ENCODE results near the gene SEZ6. TPM values are rescaled to one million over a fixed set of nuclear protein-coding genes. Genes with fewer than 3 reads are reported as not detected.

The SEZ6 gene
- total RNA-seq, 1 donor: not detected

DNA sequence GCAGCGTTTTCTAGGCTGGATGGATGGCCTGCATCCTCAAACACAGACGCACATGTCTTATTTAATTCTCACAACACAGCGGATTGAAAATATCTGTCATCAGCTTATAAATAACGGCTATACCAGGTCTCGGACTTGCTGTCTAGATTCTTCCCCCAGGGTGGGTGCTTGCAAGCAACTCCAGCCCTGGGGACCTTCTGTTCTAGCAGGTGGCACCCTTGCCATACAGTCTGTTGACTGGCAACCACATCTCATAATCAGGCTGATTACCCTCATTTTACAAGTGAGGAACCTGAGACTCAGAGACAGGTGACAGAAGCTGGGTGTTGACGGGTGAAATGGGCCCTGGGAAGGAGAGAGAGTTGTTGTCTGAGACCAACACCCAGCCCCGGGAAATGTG lies 16.2 kb upstream of the SEZ6 start:
- no peak overlapping the region for H3K4me3 ChIP-seq (ENCODE audit: low read depth, low read length)
- TF ChIP-seq CTCF (IDR thresholded peaks at IDR 0.05; ENCODE audit: insufficient read depth, low read depth, low read length): no peak
- DNase-seq (ENCODE audit: low read depth): no peak

GRCh38 chr17:29021226-29021625 lies 15.4 kb upstream of the SEZ6 start:
- no peak for TF ChIP-seq CTCF (IDR thresholded peaks at IDR 0.05; ENCODE audit: insufficient read depth, low read depth, low read length)
- no peak overlapping the region for H3K4me3 ChIP-seq (ENCODE audit: low read depth, low read length)
- DNase-seq (ENCODE audit: low read depth): no peak

GRCh38 chr17:29020576-29020975 lies 14.7 kb upstream of the SEZ6 start:
- DNase-seq (ENCODE audit: low read depth): no peak
- no peak for TF ChIP-seq CTCF (IDR thresholded peaks at IDR 0.05; ENCODE audit: insufficient read depth, low read depth, low read length)
- no peak overlapping the region for H3K4me3 ChIP-seq (ENCODE audit: low read depth, low read length)

DNA sequence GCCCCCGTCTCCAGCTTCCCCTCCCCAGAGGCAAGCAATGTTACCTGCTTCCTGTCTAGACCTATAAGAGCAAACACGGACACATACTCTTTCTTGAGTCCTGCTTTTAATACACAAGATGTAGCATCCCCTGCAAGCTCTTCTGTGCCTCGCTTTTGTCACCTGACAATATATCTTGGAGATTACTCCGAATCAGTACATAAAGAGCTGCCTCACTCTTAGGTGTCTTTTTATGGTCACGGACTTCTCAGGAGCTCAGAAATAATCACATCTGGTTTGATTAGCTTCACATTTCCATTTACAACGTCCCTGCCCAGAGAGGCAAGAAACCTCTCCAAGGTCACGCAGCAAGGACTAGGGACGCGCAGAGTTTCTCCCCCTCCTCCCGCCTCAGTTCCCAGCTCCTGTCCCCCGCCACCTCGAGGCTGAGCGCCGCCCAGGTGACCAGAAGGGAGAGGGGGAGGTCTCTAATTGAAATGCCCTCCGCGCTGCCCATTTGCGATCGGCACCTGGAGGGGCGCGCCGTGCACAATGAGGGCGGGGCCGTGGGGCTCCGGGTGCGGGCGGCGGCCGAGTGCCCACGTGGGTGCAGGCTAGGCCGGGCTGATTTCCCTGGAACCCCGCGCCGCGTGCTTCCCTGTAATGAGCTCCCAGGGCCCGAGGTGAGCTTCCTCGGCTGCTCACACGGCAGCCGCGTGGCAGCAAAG lies 13.8 kb upstream of the SEZ6 start:
- DNase-seq (ENCODE audit: low read depth): no peak
- H3K4me3 ChIP-seq (ENCODE audit: low read depth, low read length): no peak overlapping the region
- TF ChIP-seq CTCF (IDR thresholded peaks at IDR 0.05; ENCODE audit: insufficient read depth, low read depth, low read length): no peak

DNA sequence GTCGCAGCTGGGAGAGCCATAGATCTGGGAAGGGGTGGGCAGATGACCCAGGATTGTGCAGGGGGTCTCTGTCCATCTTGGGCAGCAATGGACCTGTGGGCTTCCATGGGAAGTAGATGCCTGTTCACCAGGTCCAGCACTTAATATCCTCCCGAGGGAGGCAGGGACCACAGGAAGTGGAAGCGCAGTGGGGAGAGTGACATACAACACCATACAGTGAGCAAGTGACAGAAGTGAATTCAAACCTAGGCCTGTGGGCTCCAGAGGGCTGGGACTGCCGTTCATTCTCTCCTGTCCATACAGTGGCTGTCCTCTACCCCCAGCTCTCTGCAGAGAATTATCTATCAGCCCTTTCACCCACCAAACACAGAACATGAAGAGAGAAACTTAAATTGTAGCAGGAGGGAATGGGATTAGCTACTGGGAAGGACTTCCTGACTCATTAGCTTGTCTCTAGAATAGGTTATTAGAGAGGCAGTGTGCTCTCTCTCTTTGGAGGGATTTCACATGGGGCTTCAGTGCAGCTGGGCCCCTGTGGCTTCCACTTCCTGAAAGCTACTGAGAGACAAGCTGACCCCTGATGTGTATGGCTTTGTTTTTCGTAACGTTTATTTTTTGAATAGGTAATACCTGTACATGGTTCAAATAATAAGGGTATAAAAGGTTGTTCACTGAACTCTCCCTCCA lies 13.1 kb upstream of the SEZ6 start:
- no peak for TF ChIP-seq CTCF (IDR thresholded peaks at IDR 0.05; ENCODE audit: insufficient read depth, low read depth, low read length)
- no peak for DNase-seq (ENCODE audit: low read depth)

DNA sequence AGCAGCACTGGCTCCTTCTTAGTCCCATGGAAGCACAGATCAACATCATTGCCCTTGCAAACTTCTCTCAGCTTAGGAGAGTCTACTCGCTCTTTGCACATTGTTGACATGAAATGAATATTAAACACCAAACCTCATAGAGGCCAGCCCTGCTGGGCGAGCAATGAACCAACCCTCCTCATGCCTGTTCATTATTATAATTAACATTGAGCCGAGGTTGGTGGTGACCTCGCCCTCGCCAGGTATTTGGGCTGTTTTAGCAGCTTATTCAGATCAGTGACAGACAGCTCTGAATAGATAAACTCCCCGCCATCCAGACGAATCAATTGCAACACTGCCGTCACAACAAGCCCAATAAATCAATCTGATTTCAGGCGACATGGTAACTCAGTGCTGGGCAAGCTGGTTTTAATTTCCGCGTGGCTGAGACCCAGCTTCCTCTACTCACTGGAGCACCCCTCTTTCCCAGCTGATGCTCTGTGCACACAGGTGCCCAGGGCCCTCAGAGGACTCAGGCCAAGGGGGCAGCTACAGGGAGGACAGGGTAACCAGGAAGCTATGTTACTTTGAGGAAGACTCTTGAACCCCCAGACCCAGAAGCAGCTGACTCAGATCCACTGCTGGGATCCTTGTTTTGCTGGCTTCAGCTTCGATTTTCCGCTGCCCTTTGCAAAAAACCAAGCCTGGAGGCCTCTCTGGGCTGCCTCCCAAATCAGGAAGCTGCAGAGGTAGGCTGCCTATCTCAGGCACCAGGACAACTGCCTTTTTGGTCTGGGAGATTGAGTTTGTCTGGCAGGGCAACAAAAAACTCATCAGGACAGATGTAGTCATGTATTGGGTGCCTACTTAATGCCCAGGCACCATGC lies 10.7 kb upstream of the SEZ6 start:
- no peak for DNase-seq (ENCODE audit: low read depth)
- TF ChIP-seq CTCF (IDR thresholded peaks at IDR 0.05; ENCODE audit: insufficient read depth, low read depth, low read length): no peak
- no peak overlapping the region for H3K4me3 ChIP-seq (ENCODE audit: low read depth, low read length)

More for the DNA sequence above, 13.1 kb upstream of the SEZ6 start:
- no peak overlapping the region for H3K4me3 ChIP-seq (ENCODE audit: low read depth, low read length)

Data from fibroblast of villous mesenchyme (primary cell).